DMS 273 (cell line): ENCODE measurements around the gene DRAP1.

Experiments used
- DNase-seq: peaks from one replicate; lab custom pipeline; 2025; ENCODE audit not compliant: unreplicated experiment; lab: John Stamatoyannopoulos, UW

Gene DRAP1

DNA sequence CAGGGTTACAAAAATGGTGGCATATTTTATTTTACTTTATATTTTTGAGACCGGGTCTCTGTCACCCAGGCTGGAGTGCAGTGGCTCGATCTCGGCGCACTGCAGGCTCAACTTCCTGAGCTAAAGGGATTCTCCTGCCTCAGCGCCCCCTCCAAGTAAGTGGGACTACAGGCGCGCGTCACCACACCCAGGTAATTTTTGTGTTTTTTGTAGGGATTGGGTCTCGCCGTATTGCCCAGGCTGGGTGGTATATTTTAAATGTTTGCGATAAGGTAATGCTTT lies 18.4 kb upstream of the DRAP1 start:
- DNase-seq, result no peak

DNA sequence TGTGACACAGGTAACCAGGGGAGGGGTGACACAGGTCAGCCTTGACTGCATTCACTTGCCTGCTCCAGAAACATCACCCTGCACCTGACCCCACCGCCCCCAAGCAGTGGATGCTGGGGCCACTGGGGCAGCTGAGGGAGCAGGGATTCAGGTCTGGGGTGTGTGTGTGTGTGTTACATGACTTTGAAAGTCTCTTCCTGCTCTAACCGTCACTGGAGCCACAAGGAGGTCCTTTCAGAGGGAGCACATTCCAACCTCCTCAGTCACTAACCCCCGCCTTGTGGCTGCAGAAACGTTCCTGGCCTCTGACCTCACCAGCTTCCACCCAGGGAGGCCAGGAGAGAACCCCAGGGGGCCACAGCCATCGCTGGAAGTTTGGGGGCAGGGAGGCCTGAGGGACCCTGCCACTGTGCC lies 16.2 kb upstream of the DRAP1 start:
- no peak for DNase-seq

- DNase-seq, result no peak
Measured at GRCh38 chr11:65903715-65904114, 15.5 kb upstream of the DRAP1 start.

DNA sequence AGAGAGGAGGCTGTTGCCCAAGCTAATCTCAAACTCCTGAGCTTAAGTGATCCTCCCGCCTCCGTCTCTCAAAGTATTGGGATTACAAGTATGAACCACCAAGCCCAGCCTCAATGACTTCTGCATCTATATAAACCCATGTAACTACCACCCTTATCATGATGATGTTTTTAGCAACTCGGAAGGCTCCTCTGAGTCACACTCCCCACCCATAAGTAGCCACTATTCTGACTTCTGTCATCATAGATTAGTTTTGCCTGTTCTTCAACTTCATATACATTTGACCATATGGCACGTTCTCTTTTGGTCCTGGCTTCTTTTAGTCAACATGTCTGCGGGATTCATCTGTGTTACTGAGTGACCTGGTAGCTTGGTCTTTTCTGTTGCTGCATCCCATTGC lies 12.6 kb upstream of the DRAP1 start:
- no peak for DNase-seq

DNA sequence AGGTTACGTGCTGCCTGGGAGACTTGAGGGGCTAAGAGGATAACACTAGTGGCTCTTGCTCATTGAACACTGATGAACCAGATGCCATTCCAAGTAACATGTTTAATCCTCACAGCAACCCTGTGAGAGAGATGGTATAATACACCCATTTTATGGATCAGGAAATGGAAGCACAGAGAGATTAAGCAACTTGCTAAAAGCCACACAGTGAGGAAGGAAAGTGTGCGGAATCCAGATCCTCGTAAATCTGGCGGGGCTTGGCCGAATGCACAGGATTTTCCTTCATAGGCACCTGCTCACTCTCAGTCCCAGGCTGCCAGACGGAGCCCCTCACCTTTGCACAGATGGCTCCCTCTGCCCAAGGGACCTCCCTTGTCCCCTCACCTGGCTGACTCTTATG lies 11.3 kb upstream of the DRAP1 start:
- DNase-seq, result no peak

DNA sequence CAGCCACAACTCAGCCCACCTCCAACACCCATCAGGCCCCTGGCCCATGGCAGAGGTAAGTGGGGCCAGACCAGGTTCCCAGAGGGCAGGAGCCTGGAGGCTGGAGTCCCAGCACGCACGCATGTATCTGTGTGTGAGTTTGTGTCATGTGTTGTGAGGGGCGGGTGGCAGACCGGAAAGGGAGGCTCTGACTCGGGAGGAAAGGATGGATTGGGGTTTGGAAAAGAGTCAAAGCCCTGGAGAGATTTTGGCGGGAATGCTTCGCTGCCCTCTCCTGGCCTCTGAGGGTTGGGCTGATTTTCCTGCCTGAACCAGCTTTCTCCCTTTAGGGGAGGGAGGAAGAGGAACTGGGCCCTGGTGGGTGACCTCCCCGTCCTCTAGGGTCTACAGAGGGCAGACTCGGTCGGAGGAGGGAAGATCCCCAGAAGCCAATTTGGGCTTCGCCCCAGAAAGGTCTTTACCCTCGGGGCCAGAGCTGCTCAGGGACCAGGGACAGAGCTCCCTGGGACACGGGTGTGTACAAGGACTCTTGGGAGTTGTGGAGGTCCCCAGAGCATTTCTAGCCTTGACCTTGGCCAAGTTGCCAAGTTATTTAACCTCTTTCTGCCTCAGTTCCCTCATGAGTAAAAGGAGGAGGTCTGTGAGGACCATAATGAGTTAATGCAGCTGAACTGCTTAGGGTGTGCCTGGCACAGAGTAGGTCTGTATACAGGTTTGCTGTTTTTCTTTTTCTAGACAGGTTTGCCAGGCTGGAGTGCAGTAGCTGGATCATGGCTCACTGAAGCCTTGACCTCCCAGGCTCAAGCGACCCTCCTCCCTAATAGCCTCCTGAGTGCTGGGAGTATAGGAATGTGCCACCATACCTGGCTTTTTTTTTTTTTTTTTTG lies 7.3 kb upstream of the DRAP1 start:
- peak; percentile 82 for DNase-seq

GRCh38 chr11:65912845-65913244 lies 6.4 kb upstream of the DRAP1 start:
- no peak for DNase-seq

DNA sequence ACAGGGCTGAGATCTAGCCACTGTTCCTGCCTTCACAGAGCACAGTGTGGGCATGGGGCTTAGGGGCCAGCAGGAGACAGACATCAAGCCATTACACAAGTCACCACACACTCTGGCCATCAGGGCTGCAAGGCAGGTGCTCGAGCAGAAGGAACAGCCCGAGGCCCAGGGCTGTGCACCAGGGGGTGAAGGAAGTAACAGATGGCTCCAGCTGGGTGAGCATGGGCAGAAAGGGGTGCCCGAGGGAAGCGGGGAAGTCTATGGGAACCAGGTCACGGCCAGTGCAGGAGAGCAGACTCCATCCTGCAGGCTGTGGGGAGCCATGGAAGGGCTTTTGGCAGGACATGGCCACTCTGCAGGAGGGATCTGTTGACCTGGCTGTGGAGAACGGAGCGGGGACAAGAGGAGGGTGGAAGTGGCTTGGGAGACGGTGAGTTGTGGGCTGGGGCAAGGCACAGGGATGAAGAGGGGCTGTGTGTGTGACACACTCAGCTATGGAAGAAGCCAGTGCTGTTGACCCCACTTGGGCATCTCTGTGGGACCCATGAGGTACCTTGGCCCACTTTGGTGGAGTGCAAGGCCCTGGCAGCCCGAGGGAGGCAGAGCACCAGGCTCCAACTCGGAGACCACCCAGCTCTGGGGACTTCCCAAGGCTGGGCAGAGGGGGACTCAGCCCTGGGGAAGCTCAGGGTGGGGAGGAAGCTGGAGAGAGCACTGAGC lies 4.0 kb upstream of the DRAP1 start:
- peak; percentile 72 for DNase-seq

- DNase-seq, result peak; percentile 63
Measured at GRCh38 chr11:65915821-65916251, 3.4 kb upstream of the DRAP1 start.

GRCh38 chr11:65916391-65916790 lies 2.8 kb upstream of the DRAP1 start:
- DNase-seq, result no peak

DNA sequence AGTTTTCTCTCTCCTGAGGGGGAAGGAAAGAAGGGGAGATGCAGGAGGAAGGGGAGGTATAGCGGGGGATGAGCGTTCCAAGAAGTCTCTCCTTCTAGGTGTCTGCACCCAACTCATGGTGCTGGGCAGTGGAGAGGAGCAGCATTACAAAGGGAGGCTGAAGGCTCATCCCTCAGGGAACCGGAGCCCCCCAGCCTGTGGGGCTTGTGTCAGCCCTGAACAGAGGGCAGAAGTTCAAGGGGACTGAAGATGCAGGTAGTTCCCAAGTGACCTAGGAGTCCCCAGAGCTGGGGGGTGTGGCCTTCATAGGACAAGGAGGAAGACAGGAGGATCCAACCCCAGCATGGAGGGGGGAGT lies 2.2 kb upstream of the DRAP1 start:
- DNase-seq, result no peak

DNA sequence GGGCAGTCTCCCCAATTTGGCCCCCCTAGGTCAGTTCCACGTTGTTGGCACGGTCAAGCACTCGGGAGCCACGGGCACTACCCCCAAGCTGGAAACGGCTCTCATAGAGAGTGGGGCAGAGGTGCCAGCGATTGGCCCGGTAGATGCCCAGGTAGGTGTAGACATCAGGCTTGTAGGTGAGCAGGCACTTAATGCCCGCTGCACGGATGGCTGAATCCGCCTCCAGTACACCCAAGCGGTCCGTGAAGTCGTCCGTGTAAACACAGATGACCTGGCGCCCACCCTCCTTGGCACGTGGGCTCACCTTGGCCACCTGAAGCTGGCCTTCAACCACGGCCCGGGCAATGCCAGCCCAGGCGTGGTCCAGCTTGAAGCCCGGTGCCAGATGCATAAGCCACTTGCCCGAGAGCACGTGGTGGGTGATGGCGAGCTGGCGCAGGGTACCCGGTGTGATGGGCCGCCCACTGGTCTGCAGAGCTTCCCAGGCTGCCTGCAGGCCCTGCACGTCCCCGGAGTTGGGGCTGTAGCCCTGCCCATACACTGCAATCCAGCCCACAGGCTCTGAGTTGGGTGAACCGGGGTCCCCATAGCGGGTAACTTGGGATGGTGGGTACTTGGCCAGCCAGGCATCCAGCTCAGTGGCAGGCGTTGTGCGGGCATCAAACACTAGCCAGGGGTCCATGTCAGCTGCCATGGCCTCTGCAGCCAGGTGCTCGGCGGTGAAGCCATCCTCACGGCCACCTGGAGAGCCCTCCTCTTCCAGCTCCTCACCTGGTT lies 1.6 kb upstream of the DRAP1 start:
- no peak for DNase-seq

GRCh38 chr11:65918211-65919140 lies 750 bp upstream of the DRAP1 start, which contains the start of gene C11orf68:
C11orf68 (minus strand) TSS chr11:65919062; CDS start chr11:65919031, 31 bp downstream.
- peak; percentile 63 for DNase-seq

- peak; percentile 62 for DNase-seq
Measured at GRCh38 chr11:65919573-65920371, 546 bp downstream of the DRAP1 start.

DNA sequence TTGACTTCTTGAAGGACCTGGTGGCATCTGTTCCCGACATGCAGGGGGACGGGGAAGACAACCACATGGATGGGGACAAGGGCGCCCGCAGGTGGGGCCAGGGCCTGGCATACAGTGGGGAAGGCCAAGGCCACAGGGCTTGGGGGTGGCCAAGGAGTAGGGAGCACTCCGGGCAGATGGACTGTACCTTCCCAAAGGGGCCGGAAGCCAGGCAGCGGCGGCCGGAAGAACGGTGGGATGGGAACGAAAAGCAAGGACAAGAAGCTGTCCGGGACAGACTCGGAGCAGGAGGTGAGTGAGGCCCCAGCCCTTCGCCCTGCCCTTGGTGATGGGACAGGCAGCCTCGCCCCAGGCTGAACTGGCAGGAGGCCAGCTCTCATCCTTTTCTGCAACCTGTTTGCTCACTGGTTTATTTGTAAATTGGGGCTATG lies 1.2 kb downstream of the DRAP1 start:
- DNase-seq, result no peak

DNA sequence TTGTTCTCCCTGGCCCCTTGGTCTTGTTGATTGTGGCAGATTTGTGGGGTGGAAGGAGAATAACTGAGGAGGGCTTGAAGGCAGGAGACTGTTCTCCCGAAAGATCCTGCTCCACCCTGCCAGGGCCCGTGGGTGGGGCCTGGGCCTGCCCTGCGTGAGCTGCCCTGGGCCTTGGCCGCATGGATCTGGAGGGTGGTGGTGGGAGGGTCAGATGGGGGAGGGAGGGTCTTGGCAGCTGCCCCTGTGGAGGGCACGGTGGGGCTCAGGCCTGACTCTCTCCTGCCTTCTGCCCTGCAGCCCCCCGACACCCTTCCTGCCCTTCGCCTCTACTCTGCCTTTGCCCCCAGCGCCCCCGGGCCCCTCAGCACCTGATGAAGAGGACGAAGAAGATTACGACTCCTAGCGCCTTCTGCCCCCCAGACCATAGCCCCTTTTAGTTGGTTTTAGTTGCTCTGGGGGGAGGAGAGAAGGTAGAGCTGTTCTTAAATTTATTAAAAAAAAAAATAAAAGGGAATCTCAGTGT lies 1.9 kb downstream of the DRAP1 start:
- DNase-seq, result no peak

- no peak for DNase-seq
Measured at GRCh38 chr11:65921876-65922275, 2.6 kb downstream of the DRAP1 start.

DNA sequence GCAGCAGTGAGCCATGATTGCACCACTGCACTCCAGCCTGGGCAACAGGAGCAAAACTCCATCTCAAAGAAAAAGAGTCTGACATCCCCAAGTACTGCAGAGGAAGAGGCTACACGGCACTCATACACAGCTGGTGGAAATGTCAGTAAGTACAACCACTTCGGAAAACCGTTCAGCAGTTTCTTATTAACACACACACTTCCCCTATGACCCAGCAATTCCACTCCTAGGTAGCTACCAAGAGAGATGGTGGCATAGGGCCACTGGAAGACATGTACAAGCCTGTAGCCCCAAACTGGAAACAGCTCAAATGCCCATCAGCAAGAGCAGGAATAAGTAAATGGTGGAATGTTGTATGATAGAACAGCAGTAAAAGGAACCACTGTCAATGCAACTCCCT lies 3.3 kb downstream of the DRAP1 start:
- no peak for DNase-seq

- DNase-seq, result no peak
Measured at GRCh38 chr11:65925397-65925796, 6.2 kb downstream of the DRAP1 start.
